ENCODE results near the gene ADCY2.

ADCY2 gene

GRCh38 chr5:7610531-7611177 lies 214.7 kb downstream of the ADCY2 start:
- no peak overlapping the region for H3K4me3 ChIP-seq (replicated peaks; ENCODE audit: low read depth, low read length)
- no peak for DNase-seq (ENCODE audit: extremely low read depth, low read depth)
- no peak for TF ChIP-seq CTCF (IDR thresholded peaks at IDR 0.05; ENCODE audit: low read depth, low read length, missing control alignments)

GRCh38 chr5:7611518-7611917 lies 215.6 kb downstream of the ADCY2 start:
- H3K4me3 ChIP-seq (replicated peaks; ENCODE audit: low read depth, low read length), result no peak overlapping the region
- no peak for DNase-seq (ENCODE audit: extremely low read depth, low read depth)
- no peak for TF ChIP-seq CTCF (IDR thresholded peaks at IDR 0.05; ENCODE audit: low read depth, low read length, missing control alignments)

- no peak for DNase-seq (ENCODE audit: extremely low read depth, low read depth)
Measured at GRCh38 chr5:7615566-7616061, 219.7 kb downstream of the ADCY2 start.

GRCh38 chr5:7616897-7617296 lies 221.0 kb downstream of the ADCY2 start:
- TF ChIP-seq CTCF (IDR thresholded peaks at IDR 0.05; ENCODE audit: low read depth, low read length, missing control alignments), result no peak
- DNase-seq (ENCODE audit: extremely low read depth, low read depth), result no peak
- no peak overlapping the region for H3K4me3 ChIP-seq (replicated peaks; ENCODE audit: low read depth, low read length)

More at GRCh38 chr5:7615566-7616061, 219.7 kb downstream of the ADCY2 start:
- H3K4me3 ChIP-seq (replicated peaks; ENCODE audit: low read depth, low read length), result no peak overlapping the region
- no peak for TF ChIP-seq CTCF (IDR thresholded peaks at IDR 0.05; ENCODE audit: low read depth, low read length, missing control alignments)

- TF ChIP-seq CTCF (IDR thresholded peaks at IDR 0.05; ENCODE audit: low read depth, low read length, missing control alignments), result no peak
- no peak for DNase-seq (ENCODE audit: extremely low read depth, low read depth)
- H3K4me3 ChIP-seq (replicated peaks; ENCODE audit: low read depth, low read length), result no peak overlapping the region
Measured at GRCh38 chr5:7622498-7622897, 226.6 kb downstream of the ADCY2 start.

GRCh38 chr5:7625740-7626139 lies 229.8 kb downstream of the ADCY2 start:
- no peak for TF ChIP-seq CTCF (IDR thresholded peaks at IDR 0.05; ENCODE audit: low read depth, low read length, missing control alignments)
- DNase-seq (ENCODE audit: extremely low read depth, low read depth), result no peak
- H3K4me3 ChIP-seq (replicated peaks; ENCODE audit: low read depth, low read length), result no peak overlapping the region

- no peak for DNase-seq (ENCODE audit: extremely low read depth, low read depth)
- H3K4me3 ChIP-seq (replicated peaks; ENCODE audit: low read depth, low read length), result no peak overlapping the region
- TF ChIP-seq CTCF (IDR thresholded peaks at IDR 0.05; ENCODE audit: low read depth, low read length, missing control alignments), result no peak
Measured at GRCh38 chr5:7628248-7628647, 232.3 kb downstream of the ADCY2 start.
